Mesodermal cell (in vitro differentiated cells): Measurements from ENCODE around the gene LRCH4.

ENCODE experiments used
- H3K27ac ChIP-seq: 2 replicates; pipeline ENCODE4 v1.7.0; 2013; ENCODE audit warnings: mild to moderate bottlenecking, low read depth, low read length, moderate library complexity; ENCODE audit not compliant: severe bottlenecking
- H3K36me3 ChIP-seq: 2 replicates; pipeline ENCODE4 v1.7.1; 2013; ENCODE audit warnings: mild to moderate bottlenecking, low read length, moderate library complexity; ENCODE audit not compliant: control insufficient read depth, insufficient read depth
- H3K4me1 ChIP-seq: one replicate; pipeline ENCODE4 v1.7.1; 2013; ENCODE audit warnings: mild to moderate bottlenecking, low read length; ENCODE audit not compliant: insufficient read depth, control insufficient read depth, poor library complexity, severe bottlenecking
- H3K4me3 ChIP-seq: 2 replicates; pipeline ENCODE4 v1.7.0; 2013; ENCODE audit warnings: low read length, control low read depth, mild to moderate bottlenecking; ENCODE audit not compliant: insufficient read depth, poor library complexity, severe bottlenecking; ENCODE audit errors: extremely low read depth
- H3K9me3 ChIP-seq: 2 replicates; pipeline ENCODE4 v1.7.1; 2013; ENCODE audit warnings: mild to moderate bottlenecking, low read length, moderate library complexity; ENCODE audit not compliant: control insufficient read depth
- WGBS, 2 experiments: methylation state at CpG; one replicate each; pipeline ENCODE4 v1.1.5; 2013; ENCODE audit warnings: missing lambda C conversion rate in 2 of 2; ENCODE audit not compliant: insufficient coverage in 2 of 2; 5-methylcytosine and 5-hydroxymethylcytosine counted together

LRCH4 gene

GRCh38 chr7:100580466-100581283 lies 5.3 kb downstream of the LRCH4 start:
- H3K36me3 ChIP-seq: peaks cover 67% of the 10 kb centered on the region
- peaks cover 24% of the 10 kb centered on the region for H3K4me1 ChIP-seq
- no peak overlapping the region for H3K4me3 ChIP-seq
- H3K9me3 ChIP-seq: no peaks in the 10 kb centered on the region
- no peak overlapping the region for H3K27ac ChIP-seq
- 92 to 97% methylated on average over 10 to 11 of the region's 11 CpGs for WGBS, 2 experiments

GRCh38 chr7:100578246-100579183 lies 7.4 kb downstream of the LRCH4 start:
- Histone ChIP-seq H3K27ac (no peak overlapping the region), H3K4me3 (no peak overlapping the region), H3K4me1 (peaks cover 14% of the 10 kb centered on the region), H3K9me3 (no peaks in the 10 kb centered on the region), H3K36me3 (peaks cover 82% of the 10 kb centered on the region)
- 93 to 97% methylated on average over 21 to 28 of the region's 28 CpGs for WGBS, 2 experiments

DNA sequence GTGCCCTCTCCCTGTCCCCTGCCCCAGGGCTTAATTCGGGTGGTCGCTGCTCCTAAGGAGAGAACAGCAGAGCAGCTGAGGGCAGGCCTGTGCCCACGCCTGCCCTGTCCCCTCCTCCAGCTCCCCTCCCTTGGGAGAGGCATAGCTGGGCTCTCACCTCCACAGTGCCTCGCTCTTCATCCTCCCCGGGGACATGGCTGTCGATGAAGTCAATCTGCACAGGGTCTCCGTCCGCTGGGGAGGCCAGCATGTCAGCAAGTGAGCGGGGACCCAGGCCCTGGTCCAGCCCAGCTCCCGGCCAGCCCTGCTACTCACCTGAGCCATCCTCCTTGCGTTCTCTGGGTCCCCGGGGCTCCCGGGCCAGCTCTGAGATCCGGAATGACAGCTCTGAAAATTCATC lies 8.4 kb downstream of the LRCH4 start:
- 98 to 99% methylated on average over 13 to 14 of the region's 14 CpGs for WGBS, 2 experiments
- H3K4me1 ChIP-seq: peaks cover 5% of the 10 kb centered on the region
- no peaks in the 10 kb centered on the region for H3K9me3 ChIP-seq
- peaks cover 87% of the 10 kb centered on the region for H3K36me3 ChIP-seq
- H3K4me3 ChIP-seq: no peak overlapping the region
- no peak overlapping the region for H3K27ac ChIP-seq

DNA sequence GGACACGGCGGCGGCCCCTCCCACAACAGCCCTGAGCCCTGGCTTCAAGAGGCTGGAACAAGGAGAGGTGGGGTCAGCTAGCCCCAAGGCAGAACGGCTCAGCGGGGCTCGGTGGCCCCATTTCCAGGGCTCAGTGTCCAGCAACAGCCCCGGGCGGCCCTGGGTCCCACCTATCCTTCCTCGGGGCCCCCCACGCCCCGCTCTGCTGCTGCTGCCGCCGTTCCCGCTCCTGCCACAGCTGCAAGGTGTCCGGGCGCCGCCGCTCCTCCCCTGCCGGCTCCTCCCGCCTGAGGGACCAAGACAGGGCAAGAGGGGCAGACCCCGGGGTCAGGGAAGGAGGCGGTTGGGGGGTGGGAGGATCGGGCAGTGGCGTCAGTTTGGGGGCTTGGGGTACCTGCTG lies 8.8 kb downstream of the LRCH4 start:
- 98% methylated on average over 14 to 16 of the region's 24 CpGs for WGBS, 2 experiments
- Histone ChIP-seq H3K27ac (no peak overlapping the region), H3K4me1 (peaks cover 5% of the 10 kb centered on the region), H3K4me3 (no peak overlapping the region), H3K9me3 (no peaks in the 10 kb centered on the region), H3K36me3 (peaks cover 83% of the 10 kb centered on the region)

- H3K36me3 ChIP-seq: peaks cover 77% of the 10 kb centered on the region
- no peaks in the 10 kb centered on the region for H3K9me3 ChIP-seq
- H3K27ac ChIP-seq: no peak overlapping the region
- peaks cover 11% of the 10 kb centered on the region for H3K4me1 ChIP-seq
- WGBS, 2 experiments: 93 to 97% methylated on average over 7 to 10 of the region's 13 CpGs
- H3K4me3 ChIP-seq: no peak overlapping the region
These were observed 9.4 kb downstream of the LRCH4 start for GRCh38 chr7:100576384-100576993.

DNA sequence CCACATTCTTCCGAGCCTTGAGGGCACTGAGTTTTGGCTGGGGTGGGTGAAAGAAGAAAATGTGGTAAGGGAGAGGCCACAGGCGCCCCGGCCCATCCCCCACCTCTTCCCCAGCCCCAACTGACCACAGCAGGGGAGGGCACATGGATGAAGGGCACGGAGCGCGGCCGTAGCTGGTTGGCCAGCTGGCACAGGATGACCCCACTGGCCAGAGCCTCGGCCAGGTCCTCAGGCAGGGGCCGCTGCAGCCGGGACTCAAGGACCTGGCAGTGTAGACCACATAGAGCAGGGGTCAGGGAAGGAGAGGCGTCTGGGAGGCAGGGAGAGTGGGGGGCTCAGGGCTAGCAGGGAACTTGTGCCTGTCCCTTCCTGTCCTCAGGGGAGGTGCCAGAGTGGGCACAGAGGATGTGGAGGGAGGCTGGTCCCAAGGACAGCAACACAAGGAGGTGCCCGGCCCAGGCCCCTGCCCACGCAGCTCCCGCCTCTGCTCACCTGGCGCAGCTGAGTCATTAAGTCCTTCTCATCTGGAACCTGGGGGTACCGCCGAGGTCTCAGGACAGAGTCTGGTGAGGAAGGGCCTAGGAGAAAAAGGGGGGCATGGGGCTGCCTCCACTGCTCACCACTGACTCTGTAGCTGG lies 10.1 kb downstream of the LRCH4 start:
- Histone ChIP-seq H3K4me1 (peaks cover 17% of the 10 kb centered on the region), H3K4me3 (no peak overlapping the region), H3K9me3 (no peaks in the 10 kb centered on the region), H3K27ac (no peak overlapping the region), H3K36me3 (peaks cover 71% of the 10 kb centered on the region)
- WGBS, 2 experiments: 94 to 95% methylated on average over 11 to 16 of the region's 17 CpGs

DNA sequence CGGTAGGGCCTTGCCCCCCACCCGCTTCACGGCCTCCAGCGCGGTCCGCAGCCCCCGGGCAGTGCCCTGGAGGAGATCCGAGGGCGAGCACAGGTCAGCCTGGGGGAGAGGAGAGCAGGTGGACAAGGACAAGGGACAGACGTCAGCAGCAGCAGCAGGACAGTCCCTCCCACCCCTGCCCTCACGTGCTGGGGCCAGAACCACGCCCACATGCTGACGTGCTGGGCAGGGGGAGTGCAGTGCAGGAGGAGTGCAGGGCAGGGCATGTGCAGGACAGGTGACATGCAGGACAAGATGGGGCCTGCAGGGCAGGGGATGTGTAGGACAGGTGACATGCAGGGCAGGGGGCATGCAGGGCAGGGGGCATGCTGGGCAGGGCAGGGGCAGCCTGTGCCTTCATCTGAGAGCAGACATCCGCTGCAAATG lies 10.7 kb downstream of the LRCH4 start:
- Histone ChIP-seq H3K9me3 (no peaks in the 10 kb centered on the region), H3K36me3 (peaks cover 64% of the 10 kb centered on the region), H3K4me1 (peaks cover 19% of the 10 kb centered on the region), H3K27ac (no peak overlapping the region), H3K4me3 (no peak overlapping the region)
- WGBS, 2 experiments: 81 to 88% methylated on average over 6 to 12 of the region's 14 CpGs

GRCh38 chr7:100574362-100575205 lies 11.3 kb downstream of the LRCH4 start:
- WGBS, 2 experiments: 94% methylated on average over 27 to 31 of the region's 44 CpGs
- peaks cover 19% of the 10 kb centered on the region for H3K4me1 ChIP-seq
- no peak overlapping the region for H3K27ac ChIP-seq
- H3K4me3 ChIP-seq: no peak overlapping the region
- H3K36me3 ChIP-seq: peaks cover 58% of the 10 kb centered on the region
- H3K9me3 ChIP-seq: no peaks in the 10 kb centered on the region

DNA sequence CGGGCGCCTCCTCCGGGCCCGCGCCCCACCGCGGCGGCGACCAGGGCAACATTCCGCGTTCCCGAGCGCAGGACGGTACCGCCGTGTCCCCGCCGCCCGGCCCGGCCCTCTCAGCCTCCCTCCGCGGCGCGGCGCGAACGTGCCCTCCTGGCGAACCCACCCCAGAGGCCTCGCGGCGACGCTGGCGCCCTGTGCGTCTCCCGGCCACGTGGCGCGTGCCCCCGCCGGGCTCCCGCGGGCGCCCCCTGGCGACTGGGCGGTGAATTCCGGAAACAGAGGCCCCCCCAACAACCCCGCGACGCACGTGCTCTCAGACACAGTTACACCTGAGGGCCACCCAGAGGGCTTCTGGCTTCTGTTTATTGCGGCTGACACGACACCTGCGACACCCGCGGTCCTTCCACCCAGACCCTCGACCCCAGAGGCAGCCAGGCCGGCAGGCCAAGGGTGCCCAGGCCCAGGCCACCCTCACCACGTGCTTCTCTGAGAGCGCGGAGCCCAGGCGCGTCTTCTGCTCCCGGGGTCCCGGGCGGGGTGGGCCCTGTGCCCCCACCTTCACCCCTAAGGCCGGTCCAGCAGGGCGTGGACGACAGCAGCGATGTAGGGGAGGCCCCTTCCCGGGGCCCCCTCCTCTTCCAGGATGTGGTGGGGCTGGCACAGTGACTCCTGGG lies 12.1 kb downstream of the LRCH4 start, which contains the start of gene SAP25:
Gene SAP25 (minus strand): TSS at position 210 of the 671 bp plus-strand sequence. CDS start 158 bp downstream, at position 52.
- WGBS, 2 experiments: 96% methylated on average over 54 to 69 of the region's 70 CpGs
- Histone ChIP-seq H3K36me3 (peaks cover 51% of the 10 kb centered on the region), H3K27ac (no peak within 1 kb of the TSS), H3K4me1 (peaks cover 20% of the 10 kb centered on the region), H3K9me3 (no peaks in the 10 kb centered on the region), H3K4me3 (no peak within 1 kb of the TSS)
